Measurements from ENCODE around the gene FRS3.

FRS3 gene

GRCh38 chr6:41791984-41792383, 12.3 kb upstream of the FRS3 start:
- in situ Hi-C loops (cut with HindIII; ENCODE audit: low sequenced_read_pairs) = loop anchor here (5.0 to 25.0 kb wide), 4 partner anchors 40 to 245 kb away; partner anchors contain the start of gene CCND3

- in situ Hi-C loops (cut with HindIII; ENCODE audit: low sequenced_read_pairs) = loop anchor here (5.0 to 25.0 kb wide), 4 partner anchors 41 to 246 kb away; partner anchors contain the start of gene CCND3
These were observed 11.6 kb upstream of the FRS3 start for GRCh38 chr6:41791305-41791704.

- in situ Hi-C loops (cut with HindIII; ENCODE audit: low sequenced_read_pairs) = loop anchor here (5.0 to 25.0 kb wide), 4 partner anchors 42 to 247 kb away; partner anchors contain the start of gene CCND3
These were observed 10.3 kb upstream of the FRS3 start for GRCh38 chr6:41790045-41790444.

- in situ Hi-C loops (cut with HindIII; ENCODE audit: low sequenced_read_pairs) = loop anchor here (5.0 to 25.0 kb wide), 4 partner anchors 72 to 248 kb away; partner anchors contain the start of gene CCND3
These were observed 9.7 kb upstream of the FRS3 start for GRCh38 chr6:41789390-41789724.

GRCh38 chr6:41787219-41787917, 7.7 kb upstream of the FRS3 start, which contains the start of gene TOMM6:
Gene TOMM6 (plus strand): TSS chr6:41787694. CDS start chr6:41787698, 4 bp downstream.
- in situ Hi-C loops (cut with HindIII; ENCODE audit: low sequenced_read_pairs) = loop anchor here (5.0 to 25.0 kb wide), 4 partner anchors 70 to 250 kb away; partner anchors contain the start of gene CCND3

- in situ Hi-C loops (cut with HindIII; ENCODE audit: low sequenced_read_pairs) = loop anchor here (5.0 to 25.0 kb wide), 4 partner anchors 69 to 251 kb away; partner anchors contain the start of gene CCND3
These were observed 6.9 kb upstream of the FRS3 start for GRCh38 chr6:41786451-41787218.

GRCh38 chr6:41785689-41786450, 6.2 kb upstream of the FRS3 start:
- in situ Hi-C loops (cut with HindIII; ENCODE audit: low sequenced_read_pairs) = loop anchor here (5.0 to 25.0 kb wide), 4 partner anchors 69 to 251 kb away; partner anchors contain the start of gene CCND3

GRCh38 chr6:41785254-41785653, 5.6 kb upstream of the FRS3 start:
- in situ Hi-C loops (cut with HindIII; ENCODE audit: low sequenced_read_pairs) = loop anchor here (5.0 to 25.0 kb wide), 4 partner anchors 68 to 252 kb away; partner anchors contain the start of gene CCND3

- in situ Hi-C loops (cut with HindIII; ENCODE audit: low sequenced_read_pairs) = loop anchor here (5.0 to 25.0 kb wide), 4 partner anchors 67 to 253 kb away; partner anchors contain the start of gene CCND3
These were observed 5.0 kb upstream of the FRS3 start for GRCh38 chr6:41784581-41785171.

- in situ Hi-C loops (cut with HindIII; ENCODE audit: low sequenced_read_pairs) = loop anchor here (10.0 to 25.0 kb wide), 3 partner anchors 88 to 254 kb away; partner anchors contain the start of gene CCND3
These were observed 3.5 kb upstream of the FRS3 start for GRCh38 chr6:41783106-41783780.

GRCh38 chr6:41781366-41781730, 1.6 kb upstream of the FRS3 start:
- in situ Hi-C loops (cut with HindIII; ENCODE audit: low sequenced_read_pairs) = loop anchor here (10.0 to 25.0 kb wide), 3 partner anchors 87 to 256 kb away; partner anchors contain the start of gene CCND3

GRCh38 chr6:41780551-41781365, 1.1 kb upstream of the FRS3 start, which contains the start of gene PRICKLE4:
Gene PRICKLE4 (plus strand): TSS chr6:41780782. CDS start chr6:41783474, 2,692 bp downstream.
- in situ Hi-C loops (cut with HindIII; ENCODE audit: low sequenced_read_pairs) = loop anchor here (10.0 to 25.0 kb wide), 3 partner anchors 86 to 257 kb away; partner anchors contain the start of gene CCND3

- in situ Hi-C loops (cut with HindIII; ENCODE audit: low sequenced_read_pairs) = loop anchor here (25.0 kb wide), 2 partner anchors 158 to 258 kb away; partner anchors contain the start of gene CCND3
These were observed 364 bp downstream of the FRS3 start for GRCh38 chr6:41779336-41779735.

- in situ Hi-C loops (cut with HindIII; ENCODE audit: low sequenced_read_pairs) = loop anchor here (25.0 kb wide), 2 partner anchors 158 to 258 kb away; partner anchors contain the start of gene CCND3
These were observed 805 bp downstream of the FRS3 start for GRCh38 chr6:41778895-41779294.

GRCh38 chr6:41777551-41778285, 2.0 kb downstream of the FRS3 start:
- in situ Hi-C loops (cut with HindIII; ENCODE audit: low sequenced_read_pairs) = loop anchor here (25.0 kb wide), 2 partner anchors 160 to 260 kb away; partner anchors contain the start of gene CCND3

- in situ Hi-C loops (cut with HindIII; ENCODE audit: low sequenced_read_pairs) = loop anchor here (25.0 kb wide), 2 partner anchors 162 to 262 kb away; partner anchors contain the start of gene CCND3
These were observed 4.3 kb downstream of the FRS3 start for GRCh38 chr6:41775293-41775882.

GRCh38 chr6:41774841-41775240, 4.9 kb downstream of the FRS3 start:
- in situ Hi-C loops (cut with HindIII; ENCODE audit: low sequenced_read_pairs) = loop anchor here (25.0 kb wide), 2 partner anchors 162 to 262 kb away; partner anchors contain the start of gene CCND3

Data from endothelial cell of hepatic sinusoid (primary cell).